ENCODE measurements around the gene LMO3.

Gene LMO3

DNA sequence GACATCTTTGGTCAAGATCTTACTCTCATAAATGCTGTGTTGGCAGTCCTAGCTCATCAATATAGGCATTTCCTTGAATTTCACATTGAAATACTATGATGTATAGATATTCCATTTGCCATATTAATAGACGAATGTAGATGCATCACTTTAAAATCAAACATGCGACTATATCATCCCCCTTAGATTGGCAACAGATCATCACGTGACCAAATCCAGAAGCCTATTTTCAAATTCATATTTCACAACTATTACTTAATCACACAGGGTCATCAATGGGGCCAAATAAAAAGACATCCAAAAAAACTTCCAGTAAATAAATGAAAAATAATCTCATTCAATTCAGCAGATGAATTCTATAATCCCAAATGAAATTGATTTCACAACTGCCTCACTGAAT lies 15.3 kb downstream of the LMO3 start:
- Histone ChIP-seq H3K4me1 (ENCODE audit: insufficient read depth, low read length) (peaks cover 6% of the 10 kb centered on the region), H3K9me3 (ENCODE audit: low read length) (no peaks in the 10 kb centered on the region)

GRCh38 chr12:16588812-16589211 lies 17.1 kb downstream of the LMO3 start:
- Histone ChIP-seq H3K4me3 (ENCODE audit: low read length) (no peak overlapping the region), H3K27me3 (ENCODE audit: insufficient read depth, low read length) (no peaks in the 10 kb centered on the region), H3K4me1 (ENCODE audit: insufficient read depth, low read length) (peaks cover 6% of the 10 kb centered on the region), H3K9me3 (ENCODE audit: low read length) (no peaks in the 10 kb centered on the region), H2AFZ (ENCODE audit: low read depth, low read length) (no peak overlapping the region), H3K36me3 (ENCODE audit: insufficient read depth, low read length) (no peaks in the 10 kb centered on the region)

More for the DNA sequence above, 15.3 kb downstream of the LMO3 start:
- Histone ChIP-seq H3K36me3 (ENCODE audit: insufficient read depth, low read length) (no peaks in the 10 kb centered on the region), H2AFZ (ENCODE audit: low read depth, low read length) (no peak overlapping the region), H3K4me3 (ENCODE audit: low read length) (no peak overlapping the region), H3K27me3 (ENCODE audit: insufficient read depth, low read length) (no peaks in the 10 kb centered on the region)

DNA sequence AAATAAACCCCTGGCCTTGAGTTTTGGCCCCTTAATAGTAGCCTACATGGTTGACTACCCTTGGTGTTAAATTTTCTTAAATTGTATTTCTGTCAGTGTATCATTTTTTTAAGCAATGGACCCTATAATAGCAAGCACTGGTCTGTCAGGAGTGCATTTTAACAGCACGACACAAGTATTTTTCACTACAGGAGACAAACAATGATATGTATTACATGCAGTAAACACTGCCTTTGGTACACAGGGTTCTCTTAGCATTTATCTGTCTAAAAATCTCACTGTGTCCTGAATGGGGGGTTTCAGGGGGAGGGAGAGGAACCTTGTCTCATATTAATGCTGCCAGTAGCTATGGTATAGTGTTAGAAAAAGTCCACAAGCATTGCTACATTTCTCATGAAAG lies 18.4 kb downstream of the LMO3 start:
- Histone ChIP-seq H3K4me1 (ENCODE audit: insufficient read depth, low read length) (peaks cover 6% of the 10 kb centered on the region), H2AFZ (ENCODE audit: low read depth, low read length) (no peak overlapping the region), H3K4me3 (ENCODE audit: low read length) (no peak overlapping the region), H3K9me3 (ENCODE audit: low read length) (no peaks in the 10 kb centered on the region), H3K36me3 (ENCODE audit: insufficient read depth, low read length) (no peaks in the 10 kb centered on the region), H3K27me3 (ENCODE audit: insufficient read depth, low read length) (no peaks in the 10 kb centered on the region)

DNA sequence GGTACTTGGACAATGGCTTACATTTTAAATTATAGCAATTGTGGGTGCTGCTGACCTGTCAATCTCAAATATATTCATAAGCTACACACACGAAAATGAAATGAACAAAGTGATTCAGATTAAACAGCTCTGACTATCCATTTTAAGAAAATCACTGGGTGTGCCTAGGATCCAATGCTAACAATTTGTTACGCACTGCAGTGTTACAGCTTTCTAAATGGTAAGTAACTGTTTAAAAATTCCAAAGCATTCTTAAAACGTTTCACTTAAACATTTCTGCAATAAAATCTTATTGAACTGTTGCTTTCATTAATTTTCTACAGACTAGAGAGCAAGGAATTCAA lies 18.9 kb downstream of the LMO3 start:
- H3K4me1 ChIP-seq (ENCODE audit: insufficient read depth, low read length) = peaks cover 6% of the 10 kb centered on the region
- no peaks in the 10 kb centered on the region for H3K9me3 ChIP-seq (ENCODE audit: low read length)
- H2AFZ ChIP-seq (ENCODE audit: low read depth, low read length) = no peak overlapping the region
- no peaks in the 10 kb centered on the region for H3K36me3 ChIP-seq (ENCODE audit: insufficient read depth, low read length)
- no peaks in the 10 kb centered on the region for H3K27me3 ChIP-seq (ENCODE audit: insufficient read depth, low read length)
- no peak overlapping the region for H3K4me3 ChIP-seq (ENCODE audit: low read length)

DNA sequence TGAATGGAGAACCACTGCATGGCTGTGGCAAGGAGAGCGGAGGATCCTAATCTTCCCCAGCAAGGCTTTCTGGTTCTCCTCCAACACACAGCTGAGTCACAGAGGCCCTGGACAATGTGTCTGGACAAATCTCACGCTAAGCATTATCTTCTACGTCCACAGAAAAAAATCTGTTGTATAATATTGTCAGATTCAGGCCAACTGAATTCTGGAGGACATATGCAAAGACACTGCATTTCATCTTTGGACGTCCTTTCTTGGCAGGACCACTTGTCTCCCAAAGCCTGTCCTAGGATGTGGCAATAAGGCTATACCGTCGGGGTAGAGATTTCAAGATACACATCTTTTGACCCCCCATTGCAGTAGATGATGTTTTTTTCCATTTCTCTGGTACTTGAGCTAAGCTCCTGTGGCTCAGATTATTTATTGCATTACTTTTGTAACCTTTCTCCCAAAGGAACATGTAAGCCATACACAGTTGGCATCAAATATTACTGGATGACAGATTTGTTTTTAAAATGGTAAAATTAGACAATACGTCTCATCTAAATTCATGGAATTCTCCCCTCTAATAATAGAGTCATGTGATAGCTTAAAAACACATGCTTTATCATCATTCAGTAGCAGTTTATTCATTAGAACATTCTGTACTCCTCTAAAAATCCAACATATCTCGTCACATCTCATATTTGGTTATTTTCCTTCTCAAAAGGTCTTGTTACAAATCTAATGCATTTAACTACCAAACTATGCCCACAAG lies 19.4 kb downstream of the LMO3 start:
- no peaks in the 10 kb centered on the region for H3K9me3 ChIP-seq (ENCODE audit: low read length)
- no peaks in the 10 kb centered on the region for H3K27me3 ChIP-seq (ENCODE audit: insufficient read depth, low read length)
- peaks cover 6% of the 10 kb centered on the region for H3K4me1 ChIP-seq (ENCODE audit: insufficient read depth, low read length)
- no peak overlapping the region for H2AFZ ChIP-seq (ENCODE audit: low read depth, low read length)
- H3K36me3 ChIP-seq (ENCODE audit: insufficient read depth, low read length) = no peaks in the 10 kb centered on the region
- no peak overlapping the region for H3K4me3 ChIP-seq (ENCODE audit: low read length)

DNA sequence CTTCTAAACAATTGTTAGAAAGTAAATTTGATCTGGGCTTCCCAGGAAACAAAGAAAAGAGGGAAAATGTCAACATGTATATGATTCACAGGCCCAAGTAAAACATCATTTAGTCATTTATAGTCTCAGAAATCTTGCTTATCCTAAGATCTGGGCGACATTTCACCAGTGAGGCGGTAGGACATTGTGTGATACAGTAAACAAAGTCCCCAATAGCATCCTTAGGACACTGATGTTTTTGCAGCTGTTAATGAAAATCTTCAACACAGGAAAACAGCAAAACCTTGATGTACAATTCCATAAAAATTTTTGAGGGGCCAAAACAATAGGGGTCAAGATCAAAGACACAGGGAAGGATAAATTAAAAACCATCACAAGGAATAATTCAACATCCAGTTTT lies 20.2 kb downstream of the LMO3 start:
- Histone ChIP-seq H3K4me3 (ENCODE audit: low read length) (no peak overlapping the region), H3K27me3 (ENCODE audit: insufficient read depth, low read length) (no peaks in the 10 kb centered on the region), H3K9me3 (ENCODE audit: low read length) (no peaks in the 10 kb centered on the region), H2AFZ (ENCODE audit: low read depth, low read length) (no peak overlapping the region), H3K36me3 (ENCODE audit: insufficient read depth, low read length) (no peaks in the 10 kb centered on the region), H3K4me1 (ENCODE audit: insufficient read depth, low read length) (peaks cover 6% of the 10 kb centered on the region)

DNA sequence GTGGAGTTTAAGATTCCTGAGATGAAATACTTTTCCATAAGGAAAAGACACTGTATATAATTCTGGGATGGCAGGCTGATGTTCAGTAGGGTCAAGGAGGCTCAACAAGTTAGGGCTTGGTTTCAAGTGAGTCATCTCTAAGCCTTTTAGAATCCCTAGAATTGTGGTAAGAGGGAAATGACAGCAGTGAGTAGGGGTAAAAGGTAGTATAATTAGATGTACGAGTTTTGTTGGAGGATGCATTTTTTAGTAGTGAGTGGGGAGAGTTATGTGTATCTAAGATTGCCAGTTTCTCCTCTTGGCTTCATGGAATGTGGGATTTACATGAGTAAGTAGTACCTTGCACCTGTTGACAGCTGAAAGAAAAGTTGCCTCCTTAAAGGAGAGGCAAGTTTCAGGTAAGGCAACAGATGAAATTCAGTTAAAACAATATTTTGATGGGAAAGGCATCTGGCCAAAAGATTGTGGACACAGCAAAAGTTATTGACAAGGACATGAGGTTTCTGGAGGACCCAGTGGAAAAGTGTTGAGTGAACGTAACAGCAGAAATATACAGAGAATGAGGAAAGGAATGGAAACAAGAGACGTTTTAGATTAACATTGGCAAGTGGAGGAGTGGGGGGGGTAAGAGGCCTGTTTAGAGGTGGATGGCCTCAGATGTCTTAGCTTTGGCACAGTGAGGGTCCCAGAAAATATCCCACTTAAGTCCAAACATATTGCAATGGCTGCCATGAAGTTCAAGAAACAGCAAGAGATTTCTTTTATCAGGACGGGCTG lies 21.8 kb downstream of the LMO3 start:
- Histone ChIP-seq H2AFZ (ENCODE audit: low read depth, low read length) (no peak overlapping the region), H3K9me3 (ENCODE audit: low read length) (no peaks in the 10 kb centered on the region), H3K4me3 (ENCODE audit: low read length) (no peak overlapping the region), H3K36me3 (ENCODE audit: insufficient read depth, low read length) (no peaks in the 10 kb centered on the region), H3K4me1 (ENCODE audit: insufficient read depth, low read length) (peaks cover 6% of the 10 kb centered on the region), H3K27me3 (ENCODE audit: insufficient read depth, low read length) (no peaks in the 10 kb centered on the region)

DNA sequence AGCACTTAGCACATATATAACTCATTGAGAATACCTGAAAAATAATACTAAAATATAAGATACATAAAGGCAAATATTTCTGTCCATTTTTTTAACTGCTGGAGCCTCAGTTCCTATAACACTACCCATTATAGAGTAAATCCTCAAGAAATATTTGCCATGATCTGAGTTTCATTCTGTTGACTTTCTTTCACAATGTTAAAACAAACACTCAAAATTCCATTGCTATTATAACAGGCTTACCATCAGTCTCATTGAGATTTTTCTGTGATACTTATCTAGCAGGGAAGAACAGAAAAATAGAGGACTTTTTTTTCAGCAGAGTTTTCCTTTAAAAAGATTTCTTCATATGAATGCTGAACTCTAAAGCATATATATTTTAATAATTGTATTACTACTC lies 24.5 kb downstream of the LMO3 start:
- H3K4me3 ChIP-seq (ENCODE audit: low read length) = no peak overlapping the region
- H3K36me3 ChIP-seq (ENCODE audit: insufficient read depth, low read length) = no peaks in the 10 kb centered on the region
- no peaks in the 10 kb centered on the region for H3K4me1 ChIP-seq (ENCODE audit: insufficient read depth, low read length)
- H2AFZ ChIP-seq (ENCODE audit: low read depth, low read length) = no peak overlapping the region
- H3K27me3 ChIP-seq (ENCODE audit: insufficient read depth, low read length) = no peaks in the 10 kb centered on the region
- no peaks in the 10 kb centered on the region for H3K9me3 ChIP-seq (ENCODE audit: low read length)

GRCh38 chr12:16579041-16579440 lies 26.9 kb downstream of the LMO3 start:
- no peaks in the 10 kb centered on the region for H3K36me3 ChIP-seq (ENCODE audit: insufficient read depth, low read length)
- no peaks in the 10 kb centered on the region for H3K9me3 ChIP-seq (ENCODE audit: low read length)
- no peaks in the 10 kb centered on the region for H3K4me1 ChIP-seq (ENCODE audit: insufficient read depth, low read length)
- H3K27me3 ChIP-seq (ENCODE audit: insufficient read depth, low read length) = no peaks in the 10 kb centered on the region
- H3K4me3 ChIP-seq (ENCODE audit: low read length) = no peak overlapping the region
- no peak overlapping the region for H2AFZ ChIP-seq (ENCODE audit: low read depth, low read length)

DNA sequence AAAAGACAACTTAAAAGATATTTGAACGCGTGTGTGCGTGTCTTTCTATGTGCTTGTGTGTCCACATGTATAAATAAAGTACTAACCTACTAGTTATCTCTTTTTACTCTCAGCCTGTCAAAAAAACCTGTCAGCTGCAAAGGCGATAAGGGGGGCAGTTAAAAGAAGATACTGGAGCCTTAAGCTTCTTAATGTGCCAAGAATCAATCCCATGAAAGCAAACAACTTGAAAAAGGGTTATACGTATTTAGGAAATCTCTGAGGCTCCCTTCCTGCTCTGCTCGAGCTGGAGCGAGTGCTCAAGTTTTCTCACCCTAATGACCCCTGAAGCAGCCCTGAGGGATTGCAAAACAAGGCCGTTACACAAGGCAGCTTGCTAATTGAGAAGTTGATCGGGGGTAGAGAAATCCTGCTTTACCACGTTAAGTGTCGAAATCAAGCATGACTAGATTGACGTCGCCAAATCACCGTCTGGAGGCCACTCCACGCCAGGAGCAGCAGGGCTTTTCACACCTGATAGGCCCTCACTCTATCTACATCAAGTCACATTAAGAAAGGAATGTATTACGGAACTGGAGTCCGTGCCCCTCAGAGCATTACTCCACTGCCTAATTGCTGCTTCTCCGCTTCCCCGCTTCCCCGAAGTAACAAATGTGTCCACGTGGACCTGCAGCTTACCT lies 32.4 kb downstream of the LMO3 start:
- Histone ChIP-seq H3K27me3 (ENCODE audit: insufficient read depth, low read length) (no peaks in the 10 kb centered on the region), H3K36me3 (ENCODE audit: insufficient read depth, low read length) (no peaks in the 10 kb centered on the region), H2AFZ (ENCODE audit: low read depth, low read length) (no peak overlapping the region), H3K9me3 (ENCODE audit: low read length) (no peaks in the 10 kb centered on the region), H3K4me1 (ENCODE audit: insufficient read depth, low read length) (no peaks in the 10 kb centered on the region), H3K4me3 (ENCODE audit: low read length) (no peak overlapping the region)

DNA sequence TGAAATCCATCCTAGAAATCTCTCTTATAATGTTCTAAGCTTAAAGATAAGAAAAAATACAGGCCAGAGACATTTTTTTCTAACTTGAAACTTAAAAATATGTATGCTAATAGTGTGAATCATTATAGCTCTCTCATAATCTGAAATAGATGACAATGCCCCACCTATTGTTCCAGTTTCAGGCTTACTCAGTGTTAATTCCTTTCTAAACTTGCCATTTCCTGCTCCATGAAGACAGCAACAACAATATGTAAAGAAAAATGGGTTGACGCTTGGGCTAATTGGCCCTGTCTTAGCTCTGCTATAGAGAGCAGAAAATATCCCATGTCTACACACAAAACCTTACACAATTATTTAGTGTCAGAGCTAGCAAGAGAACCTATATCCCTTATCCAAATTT lies 37.1 kb downstream of the LMO3 start:
- Histone ChIP-seq H3K36me3 (ENCODE audit: insufficient read depth, low read length) (no peaks in the 10 kb centered on the region), H3K9me3 (ENCODE audit: low read length) (no peaks in the 10 kb centered on the region), H2AFZ (ENCODE audit: low read depth, low read length) (no peak overlapping the region), H3K4me3 (ENCODE audit: low read length) (no peak overlapping the region), H3K4me1 (ENCODE audit: insufficient read depth, low read length) (no peaks in the 10 kb centered on the region), H3K27me3 (ENCODE audit: insufficient read depth, low read length) (no peaks in the 10 kb centered on the region)

DNA sequence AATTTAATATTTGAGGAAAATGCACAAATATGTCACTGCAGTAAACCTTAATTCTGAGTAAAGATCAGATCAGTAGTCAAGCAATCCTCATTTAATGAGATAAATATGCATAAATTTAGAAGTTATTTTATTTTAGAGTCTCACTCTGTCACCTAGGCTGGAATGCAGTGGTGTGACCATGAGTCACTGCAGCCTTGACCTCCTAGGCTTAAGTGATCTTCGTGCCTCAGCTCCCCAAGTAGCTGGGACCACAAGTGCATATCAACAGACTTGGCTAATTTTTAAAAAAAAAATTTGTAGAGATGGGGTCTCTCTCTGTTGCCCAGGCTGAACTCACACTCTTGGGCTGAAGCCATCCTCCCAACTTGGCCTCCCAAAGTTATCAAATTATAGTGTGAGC lies 41.3 kb downstream of the LMO3 start:
- H2AFZ ChIP-seq (ENCODE audit: low read depth, low read length) = no peak overlapping the region
- H3K27me3 ChIP-seq (ENCODE audit: insufficient read depth, low read length) = no peaks in the 10 kb centered on the region
- H3K36me3 ChIP-seq (ENCODE audit: insufficient read depth, low read length) = no peaks in the 10 kb centered on the region
- no peaks in the 10 kb centered on the region for H3K9me3 ChIP-seq (ENCODE audit: low read length)
- no peak overlapping the region for H3K4me3 ChIP-seq (ENCODE audit: low read length)
- H3K4me1 ChIP-seq (ENCODE audit: insufficient read depth, low read length) = no peaks in the 10 kb centered on the region

DNA sequence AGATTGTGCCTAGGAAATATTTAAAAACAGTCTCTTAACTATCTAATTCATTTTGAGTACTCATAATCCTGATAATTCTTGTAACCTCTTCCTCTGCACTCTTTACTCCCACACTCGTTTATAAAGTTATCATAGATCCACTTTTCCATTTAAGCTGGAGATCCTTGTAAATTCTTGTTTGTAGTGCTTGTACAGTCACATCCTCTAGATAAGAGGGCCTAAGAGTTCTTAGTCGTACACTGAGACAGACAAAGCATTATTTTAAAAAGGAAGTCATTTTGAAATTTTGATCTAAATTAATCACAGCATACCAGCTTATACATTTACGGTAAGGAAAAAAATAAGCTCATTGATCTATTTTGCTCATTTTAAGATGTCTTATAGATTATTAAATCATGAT lies 42.5 kb downstream of the LMO3 start:
- Histone ChIP-seq H3K27me3 (ENCODE audit: insufficient read depth, low read length) (no peaks in the 10 kb centered on the region), H3K4me3 (ENCODE audit: low read length) (no peak overlapping the region), H3K9me3 (ENCODE audit: low read length) (no peaks in the 10 kb centered on the region), H3K36me3 (ENCODE audit: insufficient read depth, low read length) (no peaks in the 10 kb centered on the region), H3K4me1 (ENCODE audit: insufficient read depth, low read length) (no peaks in the 10 kb centered on the region), H2AFZ (ENCODE audit: low read depth, low read length) (no peak overlapping the region)

Data from neuron (in vitro differentiated cells).